GM12878 (cell line): ENCODE data around the gene RAB11A. TPM values are rescaled to one million over a fixed set of nuclear protein-coding genes. Genes with fewer than 3 reads are reported as not detected.

Experiments
- ATAC-seq: fragments of 200-7000 bp; cut with Tn5 transposase; 3 replicates; pipeline ENCODE4 v1.9.1; 2020; ENCODE audit warnings: mild to moderate bottlenecking, moderate library complexity
- BruUV-seq: library from RNA; stranded (reverse); fragments of 400-500 nt; replicated peaks from 2 replicates; lab custom pipeline; 2021; lab: Mats Ljungman, UMichigan
- CTCF ChIA-PET: fragments of 300-600 bp; sonication (Branson Sonifier 250); formaldehyde crosslinking; extraction: SDS; loops from one replicate; lab custom pipeline; 2021; ENCODE audit warnings: inconsistent platforms; lab: Yijun Ruan, JAX
- POLR2A ChIA-PET: fragments of 350-600 bp; formaldehyde crosslinking; extraction: SDS; loops from one replicate; lab custom pipeline; 2021; ENCODE audit warnings: inconsistent platforms; lab: Charles Lee
- RAD21 ChIA-PET: fragments of 300-600 bp; sonication (Branson Sonifier 250); formaldehyde crosslinking; loops from one replicate; lab custom pipeline; 2023; ENCODE audit warnings: antibody characterized with exemption; ENCODE audit not compliant: unreplicated experiment; lab: Charles Lee
- SMC1A ChIA-PET: fragments of 300-600 bp; sonication (Branson Sonifier 250); formaldehyde crosslinking; loops from one replicate; lab custom pipeline; 2023; ENCODE audit not compliant: unreplicated experiment, uncharacterized antibody; lab: Charles Lee
- DNase-seq: peaks from one replicate; pipeline ENCODE4 v3.0.0-alpha.2; 2011; ENCODE audit warnings: low read depth, low spot score
- FAIRE-seq: peaks from 3 replicates; lab custom pipeline; 2011; peaks lifted over from hg19 to GRCh38; lab: Jason Lieb, UNC
- H2AFZ ChIP-seq: 2 replicates; pipeline ENCODE4 v1.6.0; 2011; ENCODE audit warnings: low read depth, low read length, control low read depth; ENCODE audit not compliant: control insufficient read depth
- H3K27ac ChIP-seq: 2 replicates; pipeline ENCODE4 v1.5.1; 2011; ENCODE audit warnings: control low read depth; ENCODE audit not compliant: control insufficient read depth, insufficient read depth
- H3K27me3 ChIP-seq, 2 experiments: replicated peaks in 1 of 2; 2 replicates each; pipeline versions ENCODE4 v1.6.0 to v1.6.1; 2011; ENCODE audit warnings: low read length in 1 of 2; ENCODE audit not compliant: control insufficient read depth in 2 of 2, insufficient read depth in 2 of 2
- H3K36me3 ChIP-seq, 2 experiments: 2 replicates each; pipeline ENCODE4 v1.5.1; 2011; ENCODE audit warnings: low read length in 1 of 2; ENCODE audit not compliant: control insufficient read depth in 2 of 2, insufficient read depth in 2 of 2
- H3K4me1 ChIP-seq: 2 replicates; pipeline ENCODE4 v1.6.1; 2011; ENCODE audit warnings: mild to moderate bottlenecking, low read length, moderate library complexity, mixed read lengths; ENCODE audit not compliant: control insufficient read depth, insufficient read depth
- H3K4me2 ChIP-seq: 2 replicates; pipeline ENCODE4 v1.6.0; 2011; ENCODE audit warnings: control low read depth; ENCODE audit not compliant: control insufficient read depth, insufficient read depth
- H3K4me3 ChIP-seq: fragments of 200-600 bp; sonication (generic); 2 replicates; pipeline ENCODE4 v1.5.1; 2016
- H3K79me2 ChIP-seq: 2 replicates; pipeline ENCODE4 v1.6.0; 2011; ENCODE audit warnings: low read length; ENCODE audit not compliant: control insufficient read depth, insufficient read depth
- H3K9ac ChIP-seq: 2 replicates; pipeline ENCODE4 v1.8.0; 2011; ENCODE audit warnings: low read length, control low read depth, mixed read lengths; ENCODE audit not compliant: control insufficient read depth, insufficient read depth
- H3K9me3 ChIP-seq: replicated peaks from 3 replicates; pipeline ENCODE4 v1.5.1; 2011; ENCODE audit warnings: mild to moderate bottlenecking, low read length; ENCODE audit not compliant: control insufficient read depth, insufficient read depth
- H4K20me1 ChIP-seq: 2 replicates; pipeline ENCODE4 v1.6.0; 2011; ENCODE audit not compliant: control insufficient read depth, insufficient read depth
- CEBPB ChIP-seq, 2 experiments: fragments of 150-350 bp in 1 of 2; IDR thresholded peaks; 2 replicates each; pipeline ENCODE4 v1.6.1; 2012 to 2014; ENCODE audit warnings: low read depth in 2 of 2, low read length in 2 of 2, borderline replicate concordance in 1 of 2, inconsistent platforms in 1 of 2
- EZH2 ChIP-seq: IDR thresholded peaks from 2 replicates; pipeline ENCODE4 v1.6.1; 2012; ENCODE audit warnings: low read depth, mild to moderate bottlenecking, control low read depth, inconsistent platforms, low read length, borderline replicate concordance; ENCODE audit not compliant: control insufficient read depth
- GABPA ChIP-seq: IDR thresholded peaks from 2 replicates; pipeline ENCODE4 v1.6.1; 2014; ENCODE audit warnings: antibody characterized with exemption, low read depth, mild to moderate bottlenecking, inconsistent platforms
- LARP7 ChIP-seq: fragments of 450-650 bp; IDR thresholded peaks from 2 replicates; pipeline ENCODE4 v1.6.1; 2017; ENCODE audit warnings: mild to moderate bottlenecking
- PBX3 ChIP-seq: IDR thresholded peaks from 2 replicates; pipeline ENCODE4 v1.6.1; 2011; ENCODE audit warnings: mild to moderate bottlenecking, low read depth, low read length, moderate library complexity; ENCODE audit not compliant: insufficient replicate concordance
- SIX5 ChIP-seq: IDR thresholded peaks from 2 replicates; pipeline ENCODE4 v1.6.1; 2011; ENCODE audit warnings: mild to moderate bottlenecking, low read depth, low read length, moderate library complexity; ENCODE audit not compliant: severe bottlenecking
- STAT3 ChIP-seq: IDR thresholded peaks from 2 replicates; pipeline ENCODE4 v1.6.1; 2011; ENCODE audit warnings: low read depth, low read length, improper control_type of control experiment
- TBL1XR1 ChIP-seq: IDR thresholded peaks from 2 replicates; pipeline ENCODE4 v1.6.1; 2012; ENCODE audit warnings: low read depth, low read length, improper control_type of control experiment
- ZBTB40 ChIP-seq: fragments of 450-650 bp; IDR thresholded peaks from 2 replicates; pipeline ENCODE4 v1.6.1; 2016; ENCODE audit warnings: mild to moderate bottlenecking, moderate library complexity, borderline replicate concordance
- whole genome bisulfite sequencing: methylation state at CpG from one replicate; pipeline ENCODE4 v1.1.6; 2016; ENCODE audit warnings: low lambda C conversion rate; ENCODE audit not compliant: insufficient replicate concordance, insufficient coverage; ENCODE audit errors: missing lambda C conversion rate; 5-methylcytosine and 5-hydroxymethylcytosine counted together
- in situ Hi-C: fragments of 300-500 bp; cut with MboI; formaldehyde crosslinking; loops from 9 replicates; pipeline ENCODE4 v1.14.3; 2018; ENCODE audit warnings: mixed read lengths
- intact Hi-C: fragments of 100-400 bp; cut with micrococcal nuclease; formaldehyde crosslinking; loops from one replicate; pipeline ENCODE4 v1.14.2; 2022; ENCODE audit not compliant: unreplicated experiment
- polyA plus RNA-seq, 11 experiments: library from polyadenylated mRNA; depleted of rRNA in 4 of 11; unstranded in 6 of 11; stranded (reverse) in 5 of 11; fragments of >200 nt; fragmentation: Nextera tagmentation in 4 of 11; fragmentation: Illumina TruSeq in 1 of 11; extraction: Ambion mirVana in 4 of 11; extraction: Trizol in 1 of 11; gene quantifications; 1 replicate in 1 of 11; 2 replicates in 10 of 11; pipeline versions ENCODE4 v1.2.1 to v1.2.3, GENCODE V29; 2011 to 2016; ENCODE audit warnings: inconsistent platforms in 2 of 11, missing spikeins in 2 of 11, low read depth in 1 of 11
- total RNA-seq, 4 experiments: library from RNA; depleted of rRNA in 3 of 4; stranded (reverse); fragments of >200 nt in 3 of 4; fragmentation: Illumina TruSeq in 1 of 4; extraction: Trizol in 1 of 4; gene quantifications; 2 replicates each; pipeline versions ENCODE4 v1.2.1 to v1.2.3, GENCODE V29; 2013 to 2021

The RAB11A gene
- total and polyA plus RNA-seq, 10 of the 15 experiments (the other 5 are each of a cell fraction or from before 2014, with no cell fraction given) = 128 to 387 (median 224) TPM

- POLR2A ChIA-PET = no interaction called here
- no peak overlapping the region for H2AFZ ChIP-seq
- SMC1A ChIA-PET = no interaction called here
- no peak overlapping the region for H3K27ac ChIP-seq
- RAD21 ChIA-PET = no interaction called here
- BruUV-seq = no TSS peak
- no peak overlapping the region for H3K4me2 ChIP-seq
- H3K4me3 ChIP-seq = no peak overlapping the region
- in situ Hi-C loops = no loop called here
- CTCF ChIA-PET = no interaction called here
- H3K79me2 ChIP-seq = no peaks in the 10 kb centered on the region; the same call in none of the 2 replicates
- DNase-seq (no peak), FAIRE-seq (no peak), ATAC-seq (peak; percentile 26; the same call in 1 of the 3 replicates)
- no peak overlapping the region for H3K9ac ChIP-seq
- 66% methylated on average over 3 of the region's 3 CpGs for WGBS
- intact Hi-C loops = no loop called here
- no peaks in the 10 kb centered on the region for H3K27me3 ChIP-seq
- TF ChIP-seq GABPA = no peak
- no peak for TF ChIP-seq CEBPB (IDR thresholded peaks at IDR 0.05; ENCODE audit: borderline replicate concordance in 1 of 2, low read depth in 2 of 2, low read length in 2 of 2)
- no peak for TF ChIP-seq PBX3
- no peak for TF ChIP-seq SIX5
- TF ChIP-seq EZH2 = no peak
- TF ChIP-seq LARP7 = no peak
- TF ChIP-seq TBL1XR1 = no peak
- no peak for TF ChIP-seq ZBTB40
- no peak for TF ChIP-seq STAT3
- no peaks in the 10 kb centered on the region for H3K9me3 ChIP-seq
- H3K4me1 ChIP-seq = peaks cover 11% of the 10 kb centered on the region
- H3K36me3 ChIP-seq = peaks cover 1 to 31% of the 10 kb centered on the region in 2 experiments; a peak in 3 of 4 replicates
- no peaks in the 10 kb centered on the region for H4K20me1 ChIP-seq
Observed at GRCh38 chr15:65888981-65889380, 19.7 kb downstream of the RAB11A start.
